HG02885 (cell line): Measurements from ENCODE around the gene NOM1.
"Not testable (repeated sequence)": the region's sequence is repeated elsewhere in the genome, so short reads cannot be mapped to it uniquely, and the experiment has no call there.

Experiments
- ATAC-seq: cut with Tn5 transposase; IDR thresholded peaks from one replicate; pipeline ENCODE4 v1.9.1; 2021; ENCODE audit warnings: mild to moderate bottlenecking; ENCODE audit not compliant: unreplicated experiment, poor library complexity

The NOM1 gene

GRCh38 chr7:156940421-156941122 lies 8.9 kb upstream of the NOM1 start:
- ATAC-seq = no peak

GRCh38 chr7:156941393-156942182 lies 7.9 kb upstream of the NOM1 start:
- ATAC-seq = no peak

- ATAC-seq = no peak
Measured at GRCh38 chr7:156942708-156943090, 6.8 kb upstream of the NOM1 start.

DNA sequence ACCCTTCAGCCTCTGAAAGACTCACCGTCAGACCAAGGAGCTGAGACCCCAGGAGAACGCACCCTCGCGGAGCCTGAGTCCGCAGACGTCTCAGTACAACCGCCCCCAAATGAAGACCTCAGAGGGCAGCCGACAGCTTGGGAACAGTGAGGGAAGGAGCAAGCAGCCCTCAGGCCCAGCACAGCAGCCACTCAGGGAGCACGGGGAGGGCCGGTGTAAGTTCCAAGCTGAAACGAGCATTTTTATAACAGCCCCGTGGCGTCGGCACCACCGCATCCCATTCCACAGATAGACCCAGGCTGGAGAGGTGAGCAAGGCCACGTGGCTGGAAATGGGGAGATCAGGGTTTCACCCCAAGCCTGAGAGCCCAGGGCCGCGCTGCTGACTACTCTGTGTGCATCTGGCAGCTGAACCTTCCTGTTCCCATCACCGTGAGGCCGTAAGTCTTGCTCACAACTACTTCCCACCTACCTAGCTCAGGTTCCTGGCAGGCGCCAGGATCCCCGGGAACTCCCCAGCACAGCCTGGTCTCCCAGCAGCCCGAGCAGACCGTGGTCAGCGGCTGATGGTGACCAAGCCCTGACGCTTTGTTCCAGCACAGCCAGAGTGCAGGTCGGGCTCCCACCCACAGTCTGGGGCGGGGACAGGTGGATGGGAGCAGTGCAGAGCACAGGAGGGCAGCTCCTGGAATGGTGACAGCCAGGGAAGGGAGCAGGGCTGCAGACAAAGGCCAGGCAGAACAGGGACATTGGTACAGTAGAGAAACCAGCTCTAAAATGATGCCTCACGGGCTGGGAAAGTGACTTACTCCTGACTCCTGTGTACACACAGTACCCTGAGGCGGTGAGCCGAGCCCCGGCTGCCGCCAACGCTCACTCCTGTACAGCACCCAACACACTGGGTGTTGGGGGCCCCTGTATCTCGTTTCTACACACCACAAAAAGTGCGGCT lies 6.1 kb upstream of the NOM1 start:
- no peak for ATAC-seq

DNA sequence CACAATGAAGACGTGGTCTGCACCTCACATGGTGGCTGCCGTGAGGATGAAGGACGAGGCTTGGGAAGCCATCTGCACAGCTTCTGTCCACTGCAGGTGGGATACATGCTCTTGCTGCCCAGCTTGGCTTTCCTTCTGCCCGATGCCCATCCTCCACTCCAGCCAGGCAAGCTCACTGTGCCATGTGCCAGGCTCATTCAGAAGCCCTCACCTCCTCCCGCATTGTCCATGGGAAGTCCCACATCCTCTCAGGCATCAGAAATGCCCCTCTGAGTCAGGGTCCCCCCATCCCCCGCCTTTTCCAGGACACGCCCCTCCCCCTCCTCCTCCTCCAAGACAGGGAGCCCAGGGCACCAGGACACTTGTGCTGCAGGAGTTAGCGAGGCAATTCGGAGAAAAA lies 4.6 kb upstream of the NOM1 start:
- ATAC-seq = no peak

GRCh38 chr7:156947120-156947843 lies 2.2 kb upstream of the NOM1 start:
- no peak for ATAC-seq

GRCh38 chr7:156948361-156948760 lies 1.2 kb upstream of the NOM1 start:
- ATAC-seq = no peak

DNA sequence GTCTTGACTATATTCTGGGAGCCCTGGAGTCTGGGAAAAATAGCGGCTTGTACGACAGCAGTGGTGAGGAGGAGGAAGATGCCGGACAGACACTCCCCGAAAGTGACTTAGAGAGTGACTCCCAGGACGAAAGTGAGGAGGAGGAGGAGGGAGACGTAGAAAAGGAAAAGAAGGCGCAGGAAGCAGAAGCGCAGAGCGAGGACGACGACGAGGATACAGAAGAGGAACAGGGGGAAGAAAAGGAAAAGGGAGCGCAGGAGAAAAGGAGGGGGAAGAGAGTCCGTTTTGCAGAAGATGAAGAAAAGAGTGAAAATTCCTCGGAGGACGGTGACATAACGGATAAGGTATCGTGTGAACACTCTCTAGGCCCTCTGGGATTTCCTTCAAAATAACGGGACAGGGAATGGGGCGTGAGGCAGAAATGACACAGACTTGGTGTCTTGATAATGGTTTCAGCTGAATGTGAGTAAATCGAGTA lies 908 bp downstream of the NOM1 start:
- ATAC-seq = no peak

DNA sequence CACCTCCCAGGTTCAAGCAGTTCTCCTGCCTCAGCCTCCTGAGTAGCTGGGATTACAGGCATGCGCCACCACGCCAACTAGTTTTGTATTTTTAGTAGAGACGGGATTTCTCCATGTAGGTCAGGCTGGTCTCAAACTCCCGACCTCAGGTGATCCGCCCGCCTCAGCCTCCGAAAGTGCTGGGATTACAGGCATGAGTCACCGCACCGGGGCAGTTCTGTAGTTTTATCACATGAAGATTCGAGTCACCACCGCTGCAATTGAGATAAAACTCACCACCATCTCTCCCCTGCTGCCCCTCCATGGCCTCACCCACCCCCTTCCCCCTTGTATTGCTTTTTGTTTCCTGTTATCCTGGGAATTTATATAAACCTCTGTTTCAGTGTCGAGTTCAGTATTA lies 3.7 kb downstream of the NOM1 start:
- not testable (repeated sequence) for ATAC-seq

- ATAC-seq = no peak
Measured at GRCh38 chr7:156954941-156955340, 5.4 kb downstream of the NOM1 start.

DNA sequence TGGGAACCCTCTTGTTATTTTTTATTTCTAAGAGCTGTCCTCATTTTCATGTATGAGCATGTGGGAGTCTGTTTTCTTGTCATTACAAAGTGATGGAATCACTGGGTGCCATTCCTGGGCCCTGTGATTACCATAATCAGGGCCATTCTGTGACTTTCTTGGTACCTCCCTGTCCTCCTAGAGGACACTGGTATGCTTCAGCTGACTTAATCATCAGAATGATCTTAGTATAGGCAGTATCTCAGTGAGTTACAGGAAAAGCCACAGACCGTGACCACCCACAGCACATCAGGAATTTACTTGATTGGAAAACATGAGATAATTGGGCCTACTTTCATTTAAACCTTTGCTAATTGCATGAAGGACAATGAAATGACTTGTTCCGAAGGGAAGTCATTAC lies 7.2 kb downstream of the NOM1 start:
- ATAC-seq = no peak

GRCh38 chr7:156962145-156962544 lies 12.6 kb downstream of the NOM1 start:
- no peak for ATAC-seq

DNA sequence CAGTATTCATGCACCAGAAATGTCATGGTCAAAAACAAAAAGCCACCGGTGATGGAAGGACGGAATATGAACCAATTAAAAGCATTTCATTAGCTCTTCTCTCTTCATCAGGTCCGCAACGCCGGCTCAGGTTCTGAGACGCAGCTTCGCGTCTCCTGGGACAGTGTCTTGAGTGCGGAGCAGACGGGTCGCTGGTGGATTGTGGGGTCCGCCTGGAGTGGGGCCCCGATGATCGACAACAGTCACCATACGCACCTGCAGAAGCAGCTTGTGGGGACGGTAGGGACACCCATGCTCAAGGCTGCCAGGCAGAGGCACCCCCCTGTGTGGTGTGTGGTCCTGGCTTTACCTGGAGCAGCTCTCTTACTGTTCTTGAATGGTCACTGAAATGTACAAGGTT lies 13.4 kb downstream of the NOM1 start:
- ATAC-seq = no peak

DNA sequence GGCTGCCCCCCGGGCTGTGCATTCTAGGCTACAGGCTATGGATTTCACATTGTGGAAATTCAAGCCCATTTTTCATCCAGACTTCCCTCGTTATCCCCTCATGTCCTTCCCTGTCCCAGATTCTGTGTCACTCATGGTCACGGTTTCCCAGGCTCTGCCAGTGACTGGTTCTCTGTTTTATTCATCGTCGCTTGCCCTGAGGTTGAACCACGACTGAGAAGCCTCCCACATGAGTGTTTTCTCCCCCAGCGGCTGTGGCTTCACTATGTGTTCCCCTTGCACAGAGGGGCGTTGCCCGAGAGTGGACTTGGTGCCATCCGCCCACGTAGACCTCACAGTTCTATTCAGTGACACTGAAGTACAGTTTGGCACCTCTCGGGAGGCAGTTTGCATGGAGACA lies 14.0 kb downstream of the NOM1 start:
- no peak for ATAC-seq

- no peak for ATAC-seq
Measured at GRCh38 chr7:156964971-156965370, 15.5 kb downstream of the NOM1 start.

- no peak for ATAC-seq
Measured at GRCh38 chr7:156966387-156966786, 16.9 kb downstream of the NOM1 start.

DNA sequence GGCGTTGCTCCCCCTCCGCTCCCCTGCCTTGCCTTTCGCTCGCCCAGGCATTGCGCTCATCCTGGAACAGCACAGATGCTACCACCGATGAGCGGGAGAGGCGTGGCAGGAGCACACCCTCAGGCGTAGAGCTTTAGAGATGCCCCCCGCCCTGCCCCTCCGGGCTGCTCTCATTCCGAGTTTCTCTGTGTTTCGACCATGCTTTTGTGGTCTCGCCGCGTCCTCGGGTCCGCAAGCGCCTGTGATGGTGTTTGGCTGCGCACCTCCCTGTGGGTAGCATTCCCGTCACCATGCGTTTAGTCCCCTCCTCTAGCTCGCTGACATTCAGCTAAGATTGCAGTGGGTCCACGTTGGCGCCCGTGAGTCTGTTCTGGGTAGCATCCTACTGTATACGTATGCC lies 18.7 kb downstream of the NOM1 start:
- no peak for ATAC-seq

GRCh38 chr7:156969972-156970420 lies 20.5 kb downstream of the NOM1 start:
- no peak for ATAC-seq

DNA sequence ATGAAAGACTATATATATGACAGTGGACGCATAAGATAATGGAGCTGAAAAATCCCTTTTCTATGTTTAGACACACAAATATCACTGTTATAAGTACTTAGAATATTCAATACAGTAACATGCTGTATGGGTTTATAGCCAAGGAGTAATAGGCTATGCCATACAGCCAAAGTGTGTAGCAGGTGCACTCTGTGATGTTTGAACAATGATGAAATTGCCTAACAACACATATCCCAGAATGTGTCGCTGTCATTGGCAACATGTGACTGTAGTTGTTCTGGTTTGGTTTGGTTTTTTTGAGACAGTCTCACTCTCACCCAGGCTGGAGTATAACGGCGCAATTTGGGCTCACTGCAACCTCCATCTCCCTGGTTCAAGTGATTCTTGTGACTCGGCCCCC lies 26.1 kb downstream of the NOM1 start:
- no peak for ATAC-seq

DNA sequence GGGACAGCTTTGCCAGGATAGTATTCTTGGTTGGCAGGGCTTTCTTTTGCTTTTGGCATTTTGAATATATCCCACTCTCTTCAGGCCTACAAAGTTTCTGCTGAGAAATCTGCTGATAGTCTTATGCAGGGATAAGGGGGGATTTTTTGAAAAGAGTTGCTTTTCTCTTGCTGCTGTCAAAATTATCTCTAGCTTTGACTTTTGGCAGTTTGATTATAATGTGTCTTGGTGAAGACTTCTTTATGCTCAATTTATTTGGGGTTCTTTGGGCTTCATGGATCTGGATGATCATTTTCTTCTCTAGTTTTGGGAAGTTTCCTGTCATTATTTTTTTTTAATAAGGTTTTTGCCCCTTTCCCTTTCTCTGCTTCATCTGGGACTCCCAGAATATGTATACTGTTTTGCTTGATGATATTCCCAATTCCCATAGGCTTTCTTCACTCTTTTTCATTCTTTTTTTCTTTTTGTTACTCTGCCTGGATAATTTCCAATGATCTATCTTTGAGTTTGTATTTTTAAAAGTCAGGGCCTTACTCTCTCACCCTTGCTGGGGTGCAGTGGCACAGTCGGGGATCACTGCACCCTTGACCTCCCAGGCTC lies 29.6 kb downstream of the NOM1 start:
- no peak for ATAC-seq
